ENCODE data around the gene LIN28B. TPM values are rescaled to one million over a fixed set of nuclear protein-coding genes. Genes with fewer than 3 reads are reported as not detected.
"Not testable (repeated sequence)": the region's sequence is repeated elsewhere in the genome, so short reads cannot be mapped to it uniquely, and the experiment has no call there.

The LIN28B gene
- total RNA-seq, 1 donor from 2014 or later = 35.2 TPM

- H3K9me3 Mint-ChIP-seq (ENCODE audit: low read depth) = peaks cover 6% of the 10 kb centered on the region
- no peak for TF ChIP-seq CTCF (IDR thresholded peaks at IDR 0.05; ENCODE audit: unreplicated experiment)
- no peaks in the 10 kb centered on the region for H3K27me3 Mint-ChIP-seq
- H3K4me3 Mint-ChIP-seq (ENCODE audit: low read depth) = no peak overlapping the region
- no peak for DNase-seq (ENCODE audit: low spot score, unreplicated experiment)
- H3K36me3 Mint-ChIP-seq (ENCODE audit: insufficient read depth) = peaks cover 32% of the 10 kb centered on the region
- no peaks in the 10 kb centered on the region for H3K4me1 Mint-ChIP-seq (ENCODE audit: low read depth)
- H3K27ac Mint-ChIP-seq = no peak overlapping the region
Observed at GRCh38 chr6:104990085-104990484, 33.2 kb downstream of the LIN28B start.

- H3K27me3 Mint-ChIP-seq; H3K27ac Mint-ChIP-seq; H3K9me3 Mint-ChIP-seq (ENCODE audit: low read depth); DNase-seq (ENCODE audit: low spot score, unreplicated experiment); H3K4me1 Mint-ChIP-seq (ENCODE audit: low read depth); H3K4me3 Mint-ChIP-seq (ENCODE audit: low read depth): not testable (repeated sequence)
- peaks cover 26% of the 10 kb centered on the region for H3K36me3 Mint-ChIP-seq (ENCODE audit: insufficient read depth)
Observed at GRCh38 chr6:104991062-104991461, 34.2 kb downstream of the LIN28B start.

- not testable (repeated sequence) for H3K4me1 Mint-ChIP-seq (ENCODE audit: low read depth); H3K4me3 Mint-ChIP-seq (ENCODE audit: low read depth); DNase-seq (ENCODE audit: low spot score, unreplicated experiment); H3K27me3 Mint-ChIP-seq; H3K27ac Mint-ChIP-seq; H3K9me3 Mint-ChIP-seq (ENCODE audit: low read depth)
- peaks cover 15% of the 10 kb centered on the region for H3K36me3 Mint-ChIP-seq (ENCODE audit: insufficient read depth)
Observed at GRCh38 chr6:104993576-104993975, 36.7 kb downstream of the LIN28B start.

- H3K4me1 Mint-ChIP-seq (ENCODE audit: low read depth) = no peaks in the 10 kb centered on the region
- TF ChIP-seq CTCF (IDR thresholded peaks at IDR 0.05; ENCODE audit: unreplicated experiment) = no peak
- H3K27ac Mint-ChIP-seq = no peak overlapping the region
- no peak for DNase-seq (ENCODE audit: low spot score, unreplicated experiment)
- H3K36me3 Mint-ChIP-seq (ENCODE audit: insufficient read depth) = peaks cover 10% of the 10 kb centered on the region
- no peaks in the 10 kb centered on the region for H3K27me3 Mint-ChIP-seq
- no peak overlapping the region for H3K4me3 Mint-ChIP-seq (ENCODE audit: low read depth)
- H3K9me3 Mint-ChIP-seq (ENCODE audit: low read depth) = no peaks in the 10 kb centered on the region
Observed at GRCh38 chr6:104995989-104996617, 39.2 kb downstream of the LIN28B start.

GRCh38 chr6:105001063-105001462 is 44.2 kb downstream of the LIN28B start:
- no peak for DNase-seq (ENCODE audit: low spot score, unreplicated experiment)
- Mint-ChIP-seq H3K4me3 (ENCODE audit: low read depth) (no peak overlapping the region), H3K9me3 (ENCODE audit: low read depth) (no peaks in the 10 kb centered on the region), H3K36me3 (ENCODE audit: insufficient read depth) (peaks cover 7% of the 10 kb centered on the region), H3K4me1 (ENCODE audit: low read depth) (peaks cover 1% of the 10 kb centered on the region), H3K27ac (no peak overlapping the region), H3K27me3 (no peaks in the 10 kb centered on the region)
- TF ChIP-seq CTCF (IDR thresholded peaks at IDR 0.05; ENCODE audit: unreplicated experiment) = no peak

- no peak overlapping the region for H3K27ac Mint-ChIP-seq
- no peak for TF ChIP-seq CTCF (IDR thresholded peaks at IDR 0.05; ENCODE audit: unreplicated experiment)
- no peak overlapping the region for H3K4me3 Mint-ChIP-seq (ENCODE audit: low read depth)
- no peak for DNase-seq (ENCODE audit: low spot score, unreplicated experiment)
- H3K27me3 Mint-ChIP-seq = no peaks in the 10 kb centered on the region
- peaks cover 1% of the 10 kb centered on the region for H3K4me1 Mint-ChIP-seq (ENCODE audit: low read depth)
- no peaks in the 10 kb centered on the region for H3K9me3 Mint-ChIP-seq (ENCODE audit: low read depth)
- H3K36me3 Mint-ChIP-seq (ENCODE audit: insufficient read depth) = peaks cover 10% of the 10 kb centered on the region
Observed at GRCh38 chr6:105001906-105002305, 45.0 kb downstream of the LIN28B start.

All from progenitor cell of endocrine pancreas (in vitro differentiated cells).